AG04449 (cell line): Measurements from ENCODE around the gene CARHSP1.
"Not testable (repeated sequence)": the region's sequence is repeated elsewhere in the genome, so short reads cannot be mapped to it uniquely, and the experiment has no call there.

ENCODE experiments used
- CTCF ChIA-PET: fragments of 350-600 bp; formaldehyde crosslinking; extraction: SDS; loops from one replicate; lab custom pipeline; 2021; ENCODE audit warnings: antibody characterized with exemption; lab: Yijun Ruan, JAX
- POLR2A ChIA-PET: fragments of 400-600, 350-600 bp; formaldehyde crosslinking; extraction: SDS; loops from one replicate; lab custom pipeline; 2020; ENCODE audit warnings: antibody characterized with exemption, inconsistent platforms; lab: Yijun Ruan, JAX
- DNase-seq: peaks from one replicate; pipeline ENCODE4 v3.0.0-alpha.2; 2010; ENCODE audit warnings: low read depth, low spot score
- H3K4me3 ChIP-seq: 2 replicates; pipeline ENCODE4 v1.5.1; 2011; ENCODE audit warnings: low read depth, mild to moderate bottlenecking, control low read depth, low read length
- TF ChIP-seq, protein P1 (sequence below): IDR thresholded peaks from one replicate; pipeline ENCODE4 v1.5.1; 2011; ENCODE audit warnings: mild to moderate bottlenecking, moderate library complexity, low read length, control low read depth, inconsistent platforms; ENCODE audit not compliant: insufficient read depth; ENCODE audit errors: missing control alignments

Gene CARHSP1

DNA sequence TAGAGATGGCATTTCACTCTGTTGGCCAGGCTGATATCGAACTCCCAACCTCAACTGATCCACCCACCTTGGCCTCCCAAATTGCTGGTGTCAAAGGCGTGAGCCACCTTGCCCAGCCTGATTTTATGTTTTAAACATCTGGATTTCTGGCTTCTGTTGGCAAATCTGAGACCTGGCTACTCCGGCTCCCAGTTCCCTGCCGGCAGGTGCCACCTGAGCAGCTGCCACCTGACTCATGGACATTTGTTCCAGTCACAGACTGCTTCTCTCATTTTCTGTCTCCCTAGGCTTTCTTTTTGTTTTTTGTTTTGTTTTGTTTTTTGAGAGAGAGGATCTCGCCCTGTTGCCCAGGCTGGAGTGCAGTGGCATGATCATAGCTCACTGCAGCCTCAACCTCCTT is 61.6 kb downstream of the CARHSP1 start:
- POLR2A ChIA-PET = interaction anchor here (1.4 kb wide), 1 partner anchor 9 kb away, joined by 3 read pairs; no protein-coding TSS in a partner anchor
- TF ChIP-seq, protein P1, sequence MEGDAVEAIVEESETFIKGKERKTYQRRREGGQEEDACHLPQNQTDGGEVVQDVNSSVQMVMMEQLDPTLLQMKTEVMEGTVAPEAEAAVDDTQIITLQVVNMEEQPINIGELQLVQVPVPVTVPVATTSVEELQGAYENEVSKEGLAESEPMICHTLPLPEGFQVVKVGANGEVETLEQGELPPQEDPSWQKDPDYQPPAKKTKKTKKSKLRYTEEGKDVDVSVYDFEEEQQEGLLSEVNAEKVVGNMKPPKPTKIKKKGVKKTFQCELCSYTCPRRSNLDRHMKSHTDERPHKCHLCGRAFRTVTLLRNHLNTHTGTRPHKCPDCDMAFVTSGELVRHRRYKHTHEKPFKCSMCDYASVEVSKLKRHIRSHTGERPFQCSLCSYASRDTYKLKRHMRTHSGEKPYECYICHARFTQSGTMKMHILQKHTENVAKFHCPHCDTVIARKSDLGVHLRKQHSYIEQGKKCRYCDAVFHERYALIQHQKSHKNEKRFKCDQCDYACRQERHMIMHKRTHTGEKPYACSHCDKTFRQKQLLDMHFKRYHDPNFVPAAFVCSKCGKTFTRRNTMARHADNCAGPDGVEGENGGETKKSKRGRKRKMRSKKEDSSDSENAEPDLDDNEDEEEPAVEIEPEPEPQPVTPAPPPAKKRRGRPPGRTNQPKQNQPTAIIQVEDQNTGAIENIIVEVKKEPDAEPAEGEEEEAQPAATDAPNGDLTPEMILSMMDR = no peak
- no peak for DNase-seq
- H3K4me3 ChIP-seq = no peak overlapping the region
- CTCF ChIA-PET = no interaction called here

GRCh38 chr16:8806272-8806983 is 62.4 kb downstream of the CARHSP1 start:
- DNase-seq = no peak
- POLR2A ChIA-PET = interaction anchor here (0.7 to 1.4 kb wide), 2 partner anchors 8 to 13 kb away, joined by 3 read pairs; no protein-coding TSS in a partner anchor
- TF ChIP-seq, protein P1 = no peak
- CTCF ChIA-PET = interaction anchor here (1.0 to 1.5 kb wide), 3 partner anchors 15 to 73 kb away, joined by 3 to 5 read pairs (median 3); no protein-coding TSS in a partner anchor
- H3K4me3 ChIP-seq = no peak overlapping the region

DNA sequence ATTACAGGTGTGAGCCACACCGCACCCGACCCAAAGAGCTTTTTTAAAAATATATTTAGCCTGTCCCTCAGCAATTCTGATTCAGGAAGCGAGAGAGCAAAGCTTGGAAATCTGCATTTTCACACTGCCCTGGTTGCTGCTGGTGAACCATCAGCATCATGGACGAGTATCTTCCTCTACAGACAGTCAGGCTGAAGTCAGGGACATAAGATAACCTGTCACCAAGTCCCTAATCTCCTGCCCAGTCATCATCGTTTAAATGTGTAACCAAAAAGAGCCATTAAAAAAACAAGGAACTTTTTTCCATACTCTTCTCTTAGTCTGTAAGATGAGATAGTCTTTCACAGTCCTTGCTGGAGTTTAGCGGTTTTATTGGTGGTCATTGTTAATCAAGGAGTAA is 64.5 kb downstream of the CARHSP1 start:
- H3K4me3 ChIP-seq = no peak overlapping the region
- ChIA-PET POLR2A (no interaction called here), CTCF (no interaction called here)
- TF ChIP-seq, protein P1 = no peak
- DNase-seq = no peak

DNA sequence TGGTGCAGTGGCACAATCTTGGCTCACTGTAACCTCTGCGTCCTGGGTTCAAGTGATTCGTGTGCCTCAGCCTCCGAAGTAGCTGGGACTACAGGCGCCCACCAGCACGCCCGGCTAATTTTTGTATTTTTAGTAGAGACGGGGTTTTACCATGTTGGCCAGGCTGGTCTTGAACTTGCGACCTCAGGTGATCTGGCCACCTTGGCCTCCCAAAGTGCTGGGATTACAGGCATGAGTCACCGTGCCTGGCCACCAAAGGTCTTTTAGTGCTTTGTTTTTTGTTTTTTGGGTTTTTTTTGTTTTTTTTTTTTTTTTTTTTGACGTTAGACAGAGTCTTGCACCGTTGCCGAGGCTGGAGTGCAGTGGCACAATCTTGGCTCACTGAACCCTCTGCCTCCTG is 65.1 kb downstream of the CARHSP1 start:
- CTCF ChIA-PET = interaction anchor here (0.7 to 1.2 kb wide), 2 partner anchors 77 to 142 kb away, joined by 3 read pairs; no protein-coding TSS in a partner anchor
- H3K4me3 ChIP-seq, DNase-seq, POLR2A ChIA-PET: not testable (repeated sequence)
